ENCODE results near the gene HSBP1L1. TPM values are rescaled to one million over a fixed set of nuclear protein-coding genes. Genes with fewer than 3 reads are reported as not detected.

Gene HSBP1L1
- total RNA-seq, 1 experiment from 2014 or later = 41.4 TPM

- no peak overlapping the region for H3K4me2 ChIP-seq (ENCODE audit: low read length)
- H3K4me3 ChIP-seq (replicated peaks in 1 of 2; ENCODE audit: low read depth in 1 of 2, low read length in 2 of 2) = no peak overlapping the region
- CTCF ChIA-PET = no interaction called here
- H3K4me1 ChIP-seq (ENCODE audit: control insufficient read depth in 1 of 2, insufficient read depth in 2 of 2, low read length in 2 of 2) = no peaks in the 10 kb centered on the region
- H3K9ac ChIP-seq (ENCODE audit: low read length) = no peak overlapping the region
- RAD21 ChIA-PET (ENCODE audit: low non-redundant PET in 1 of 2, low total read pairs in 2 of 2, uncharacterized antibody in 2 of 2, unreplicated experiment in 2 of 2) = no interaction called here
- H4K20me1 ChIP-seq (ENCODE audit: insufficient read depth) = no peaks in the 10 kb centered on the region
- DNase-seq (ENCODE audit: low read depth, low spot score) (no peak), ATAC-seq (no peak)
- H3K36me3 ChIP-seq (ENCODE audit: control insufficient read depth in 1 of 2, insufficient read depth in 2 of 2, low read length in 2 of 2) = peaks cover 18 to 53% of the 10 kb centered on the region in 2 experiments; a peak in 3 of 4 replicates
- no peaks in the 10 kb centered on the region for H3K27me3 ChIP-seq (ENCODE audit: insufficient read depth, low read length)
- peaks cover 95% of the 10 kb centered on the region for H3K79me2 ChIP-seq (ENCODE audit: insufficient read depth, low read length)
- POLR2A ChIA-PET = no interaction called here
- H3K27ac ChIP-seq (ENCODE audit: low read depth, low read length) = no peak overlapping the region
- peaks cover 7 to 23% of the 10 kb centered on the region in 2 experiments; a peak in 2 of 4 replicates for H3K9me3 ChIP-seq (ENCODE audit: control insufficient read depth in 1 of 2, insufficient read depth in 1 of 2, low read depth in 1 of 2, low read length in 2 of 2)
- TF ChIP-seq SIN3A (IDR thresholded peaks at IDR 0.05; ENCODE audit: low read depth) (no peak), CBX3 (IDR thresholded peaks at IDR 0.05; ENCODE audit: low read depth) (no peak), POLR2AphosphoS5 (IDR thresholded peaks at IDR 0.05; ENCODE audit: low read depth, low read length) (no peak), ZNF274 (IDR thresholded peaks at IDR 0.05; ENCODE audit: low read depth, low read length) (no peak), RAD21 (IDR thresholded peaks at IDR 0.05; ENCODE audit: low read depth) (no peak)
- no TSS peak for BruUV-seq (replicated peaks)
- no peaks in the 10 kb centered on the region for H3K9me2 ChIP-seq (ENCODE audit: insufficient read depth)
- no peak overlapping the region for H2AFZ ChIP-seq (ENCODE audit: low read depth, low read length, poor library complexity, severe bottlenecking)
- intact Hi-C loops (cut with micrococcal nuclease) = no loop called here
Observed at GRCh38 chr18:79938196-79938595, 26.2 kb upstream of the HSBP1L1 start.

- Histone ChIP-seq H3K9me2 (ENCODE audit: insufficient read depth) (no peaks in the 10 kb centered on the region), H2AFZ (ENCODE audit: low read depth, low read length, poor library complexity, severe bottlenecking) (no peak overlapping the region), H3K9me3 (ENCODE audit: control insufficient read depth in 1 of 2, insufficient read depth in 1 of 2, low read depth in 1 of 2, low read length in 2 of 2) (peaks cover under 1 to 18% of the 10 kb centered on the region in 2 experiments; a peak in 2 of 4 replicates), H3K4me3 (replicated peaks in 1 of 2; ENCODE audit: low read depth in 1 of 2, low read length in 2 of 2) (no peak overlapping the region), H3K27me3 (ENCODE audit: insufficient read depth, low read length) (no peaks in the 10 kb centered on the region), H3K4me2 (ENCODE audit: low read length) (no peak overlapping the region), H3K9ac (ENCODE audit: low read length) (no peak overlapping the region), H3K36me3 (ENCODE audit: control insufficient read depth in 1 of 2, insufficient read depth in 2 of 2, low read length in 2 of 2) (peaks cover 18 to 51% of the 10 kb centered on the region in 2 experiments; a peak in 3 of 4 replicates), H3K4me1 (ENCODE audit: control insufficient read depth in 1 of 2, insufficient read depth in 2 of 2, low read length in 2 of 2) (no peaks in the 10 kb centered on the region), H4K20me1 (ENCODE audit: insufficient read depth) (no peaks in the 10 kb centered on the region), H3K27ac (ENCODE audit: low read depth, low read length) (no peak overlapping the region), H3K79me2 (ENCODE audit: insufficient read depth, low read length) (peaks cover 89% of the 10 kb centered on the region)
- ChIA-PET POLR2A (no interaction called here), RAD21 (ENCODE audit: low non-redundant PET in 1 of 2, low total read pairs in 2 of 2, uncharacterized antibody in 2 of 2, unreplicated experiment in 2 of 2) (no interaction called here), CTCF (no interaction called here)
- ATAC-seq (no peak), DNase-seq (ENCODE audit: low read depth, low spot score) (no peak)
- no peak for TF ChIP-seq ZFX (IDR thresholded peaks at IDR 0.05)
- TF ChIP-seq FOSL1 (IDR thresholded peaks at IDR 0.05; ENCODE audit: low read depth) = no peak
- TF ChIP-seq ZNF274 (IDR thresholded peaks at IDR 0.05; ENCODE audit: low read depth, low read length) = no peak
- TF ChIP-seq MAX (IDR thresholded peaks at IDR 0.05) = no peak
- no peak for TF ChIP-seq CBX3 (IDR thresholded peaks at IDR 0.05; ENCODE audit: low read depth)
- TF ChIP-seq TCF7L2 (IDR thresholded peaks at IDR 0.05; ENCODE audit: borderline replicate concordance, extremely low read depth, insufficient read depth, insufficient read length) = no peak
- TF ChIP-seq REST (IDR thresholded peaks at IDR 0.05; ENCODE audit: low read depth) = no peak
- no peak for TF ChIP-seq POLR2A (IDR thresholded peaks at IDR 0.05; ENCODE audit: borderline replicate concordance, extremely low read depth, insufficient read depth, insufficient read length)
- TF ChIP-seq RAD21 (IDR thresholded peaks at IDR 0.05; ENCODE audit: low read depth) = no peak
- TF ChIP-seq SP1 (IDR thresholded peaks at IDR 0.05; ENCODE audit: low read depth) = no peak
- no peak for TF ChIP-seq SRF (IDR thresholded peaks at IDR 0.05; ENCODE audit: low read depth)
- BruUV-seq (replicated peaks) = no TSS peak
- intact Hi-C loops (cut with micrococcal nuclease) = no loop called here
Observed at GRCh38 chr18:79939096-79939495, 25.3 kb upstream of the HSBP1L1 start.
